Measurements from ENCODE around the gene ABCF2. TPM values are rescaled to one million over a fixed set of nuclear protein-coding genes. Genes with fewer than 3 reads are reported as not detected.

The ABCF2 gene
- polyA plus RNA-seq, 3 donors = 11.3 to 32.4 (median 20.1) TPM

GRCh38 chr7:151207315-151207714 is 19.7 kb downstream of the ABCF2 start:
- 45 to 65% (median 46%) methylated on average over 9 of the region's 9 CpGs for WGBS, 3 donors
- no peak overlapping the region for H3K27ac ChIP-seq (ENCODE audit: low read depth, low read length)

DNA sequence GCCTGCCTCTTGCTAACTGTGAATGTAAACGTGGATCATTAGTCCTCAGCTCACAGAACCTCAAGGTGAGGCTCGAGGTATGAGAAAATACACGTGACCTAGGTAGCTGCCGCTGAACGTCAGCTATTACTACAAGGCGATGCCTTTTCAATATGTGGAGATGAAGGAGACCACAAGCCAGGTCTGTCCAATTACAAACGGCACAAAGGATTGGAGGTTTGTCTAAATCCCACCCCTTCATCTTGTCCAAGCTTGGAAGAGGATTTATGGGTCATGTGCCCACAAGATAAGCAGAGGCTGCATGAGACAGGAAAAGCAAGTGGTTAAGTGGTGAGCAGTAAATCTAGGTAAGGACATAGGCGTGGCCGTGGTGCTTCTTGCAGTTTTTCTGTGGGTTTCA is 20.1 kb downstream of the ABCF2 start:
- WGBS, 3 donors = 35 to 64% (median 36%) methylated on average over 9 of the region's 9 CpGs
- no peak overlapping the region for H3K27ac ChIP-seq (ENCODE audit: low read depth, low read length)

DNA sequence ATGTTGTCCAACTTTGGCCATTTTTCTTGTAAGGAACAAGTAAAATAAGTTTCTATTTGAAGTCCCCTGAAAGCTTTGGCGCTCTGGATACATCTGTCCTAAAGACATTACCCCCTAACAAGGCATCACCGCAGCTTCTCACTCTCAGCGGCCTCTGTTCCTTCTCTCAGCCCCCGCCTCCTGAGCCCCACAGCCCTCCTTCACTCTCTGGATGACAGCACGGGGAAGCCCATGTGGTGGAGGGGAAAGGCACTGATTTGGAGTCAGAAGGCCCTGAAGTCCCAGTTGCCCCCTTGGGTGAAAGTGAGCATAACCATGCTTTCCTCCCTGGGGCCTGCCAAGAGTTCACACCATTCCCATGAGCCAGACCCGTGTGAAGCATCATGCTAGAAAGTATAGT is 21.3 kb downstream of the ABCF2 start:
- H3K27ac ChIP-seq (ENCODE audit: low read depth, low read length) = no peak overlapping the region
- WGBS, 3 donors = 57 to 69% (median 69%) methylated on average over 6 of the region's 6 CpGs

GRCh38 chr7:151204383-151205032 is 22.5 kb downstream of the ABCF2 start:
- WGBS, 3 donors = 55 to 68% (median 64%) methylated on average over 46 to 48 of the region's 48 CpGs
- H3K27ac ChIP-seq (ENCODE audit: low read depth, low read length) = no peak overlapping the region

DNA sequence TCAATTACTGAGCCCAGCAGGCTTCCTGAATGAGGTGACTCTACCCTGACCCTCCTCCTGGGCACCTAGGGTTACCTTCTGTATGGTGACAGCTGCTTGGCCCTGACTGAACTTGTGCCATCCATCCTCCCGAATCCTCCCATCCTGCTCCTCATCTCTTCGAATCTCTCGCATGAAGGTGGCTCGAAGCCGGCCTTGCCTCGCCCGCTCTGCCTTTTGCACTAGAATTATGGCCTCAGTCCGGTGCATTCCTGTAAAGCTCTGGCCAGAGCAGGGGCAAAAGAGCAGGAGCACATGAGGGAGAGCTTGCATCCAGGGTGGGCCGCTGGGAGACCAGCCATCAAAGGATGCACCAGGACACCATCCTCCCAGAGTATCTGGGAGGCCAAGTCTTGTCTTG is 24.2 kb downstream of the ABCF2 start:
- no peak overlapping the region for H3K27ac ChIP-seq (ENCODE audit: low read depth, low read length)
- WGBS, 3 donors = 93 to 95% (median 94%) methylated on average over 9 of the region's 9 CpGs

- 63 to 95% (median 92%) methylated on average over 4 of the region's 4 CpGs for WGBS, 3 donors
- H3K27ac ChIP-seq (ENCODE audit: low read depth, low read length) = no peak overlapping the region
These were observed 25.3 kb downstream of the ABCF2 start for GRCh38 chr7:151201751-151202150.

DNA sequence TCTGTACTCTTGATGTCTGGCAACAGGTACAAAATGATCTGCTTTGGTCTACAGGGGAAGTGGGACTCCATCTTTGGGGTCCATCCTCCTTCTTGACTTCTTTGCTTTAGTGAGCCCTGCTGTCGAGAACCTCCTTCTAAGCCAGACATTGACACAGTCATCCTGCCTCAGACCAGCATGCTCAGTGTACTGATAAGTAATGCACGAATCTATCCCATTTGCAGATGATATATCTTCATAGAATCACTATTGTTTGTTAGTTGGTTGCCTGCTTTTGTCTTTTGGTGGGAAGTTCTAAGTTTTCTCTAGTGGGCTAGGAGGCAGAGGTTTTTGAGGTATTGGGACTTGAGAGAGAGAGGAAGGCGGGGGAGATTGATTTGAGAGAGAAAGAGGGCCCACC is 25.7 kb downstream of the ABCF2 start:
- 69 to 86% (median 86%) methylated on average over 3 of the region's 3 CpGs for WGBS, 3 donors
- H3K27ac ChIP-seq (ENCODE audit: low read depth, low read length) = no peak overlapping the region

DNA sequence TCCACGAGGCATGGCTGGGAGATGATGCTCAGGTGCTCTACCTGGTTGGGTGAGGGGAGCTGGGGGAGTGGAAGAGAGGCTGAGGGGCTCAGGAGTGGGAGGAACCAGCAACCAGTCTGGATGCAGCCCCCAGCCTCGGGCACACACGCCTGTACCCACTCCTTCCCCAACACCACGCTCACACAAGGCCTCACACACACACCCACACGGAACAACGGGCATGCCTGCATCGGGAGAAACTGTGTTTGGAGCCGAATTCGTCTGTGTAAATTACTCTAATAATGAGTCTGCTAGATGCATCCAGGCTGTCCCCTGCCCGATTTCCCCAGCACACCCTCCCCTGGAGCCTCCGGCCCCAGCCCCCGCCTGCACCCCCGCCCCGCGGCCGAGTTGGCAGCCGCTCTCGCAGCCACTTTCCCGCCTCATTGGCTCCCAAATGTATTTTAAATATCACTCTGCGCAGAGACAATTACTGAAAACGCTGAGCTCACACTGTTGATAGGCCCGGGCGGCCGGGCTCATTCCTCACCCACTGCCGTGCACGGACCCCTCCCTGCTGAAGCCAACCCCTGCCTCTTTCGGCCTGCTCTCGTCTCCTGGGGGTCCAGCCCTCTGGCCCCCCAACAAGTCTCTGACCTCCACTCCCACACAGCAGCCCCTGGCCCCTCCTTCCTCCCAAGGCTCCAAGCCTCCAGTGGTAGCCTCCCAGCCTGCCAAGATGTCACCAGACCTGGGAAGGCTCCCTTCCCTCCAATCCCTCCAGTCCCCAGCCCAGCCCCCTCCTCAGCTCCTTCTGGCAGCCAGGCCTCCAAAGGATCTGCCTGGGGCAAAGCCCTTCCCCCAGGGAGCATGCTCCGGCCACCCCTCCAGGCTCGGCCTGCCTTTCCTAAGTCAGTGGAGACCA is 27.8 kb downstream of the ABCF2 start:
- WGBS, 3 donors = 46 to 57% (median 49%) methylated on average over 30 of the region's 30 CpGs
- no peak overlapping the region for H3K27ac ChIP-seq (ENCODE audit: low read depth, low read length)

DNA sequence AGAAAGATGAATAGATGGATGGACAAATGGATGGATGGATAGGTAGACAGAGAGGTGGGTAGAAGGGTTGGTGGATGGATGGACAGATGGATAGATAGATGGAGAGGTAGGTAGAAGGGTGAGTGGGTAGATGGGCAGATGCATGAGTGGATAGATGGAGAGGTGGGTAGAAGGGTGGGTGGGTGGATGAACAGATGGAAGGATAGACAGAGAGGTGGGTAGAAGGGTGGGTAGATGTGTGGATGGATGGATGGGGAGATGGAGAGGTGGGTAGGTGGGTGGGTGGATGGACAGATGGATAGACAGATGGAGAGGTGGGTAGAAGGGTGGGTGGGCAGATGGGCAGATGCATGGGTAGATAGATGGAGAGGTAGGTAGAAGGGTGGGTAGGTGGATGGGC is 29.1 kb downstream of the ABCF2 start:
- H3K27ac ChIP-seq (ENCODE audit: low read depth, low read length) = no peak overlapping the region

GRCh38 chr7:151195616-151196450 is 31.2 kb downstream of the ABCF2 start:
- no peak overlapping the region for H3K27ac ChIP-seq (ENCODE audit: low read depth, low read length)
- WGBS, 3 donors = 52 to 54% (median 52%) methylated on average over 19 of the region's 19 CpGs

DNA sequence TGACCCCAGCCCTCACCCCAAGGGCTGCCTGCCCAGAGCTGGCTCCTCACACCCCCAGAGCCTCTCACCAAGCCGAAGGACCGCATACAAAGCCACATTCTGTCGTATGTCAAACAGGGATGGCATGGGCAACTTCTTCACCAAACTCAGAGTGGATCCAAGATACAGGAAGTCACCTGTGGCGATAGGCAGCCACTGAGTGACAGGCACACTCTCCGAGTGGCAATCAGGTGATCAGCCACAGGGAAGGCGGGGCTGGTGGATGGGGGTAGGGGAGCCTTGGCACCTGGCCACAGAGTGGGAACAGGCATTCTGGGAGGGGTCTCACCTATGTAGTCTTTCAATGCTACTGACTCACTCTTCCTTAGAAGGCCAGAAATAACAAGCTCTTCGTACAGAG is 32.8 kb downstream of the ABCF2 start:
- 70 to 75% (median 74%) methylated on average over 7 of the region's 7 CpGs for WGBS, 3 donors
- no peak overlapping the region for H3K27ac ChIP-seq (ENCODE audit: low read depth, low read length)

GRCh38 chr7:151193203-151193978 is 33.6 kb downstream of the ABCF2 start:
- WGBS, 3 donors = 92 to 93% (median 93%) methylated on average over 14 of the region's 14 CpGs
- no peak overlapping the region for H3K27ac ChIP-seq (ENCODE audit: low read depth, low read length)

GRCh38 chr7:151192002-151192539 is 34.9 kb downstream of the ABCF2 start:
- 93 to 96% (median 95%) methylated on average over 23 of the region's 23 CpGs for WGBS, 3 donors

GRCh38 chr7:151191544-151191943 is 35.5 kb downstream of the ABCF2 start:
- no peak overlapping the region for H3K27ac ChIP-seq (ENCODE audit: low read depth, low read length)
- 78 to 83% (median 81%) methylated on average over 12 of the region's 12 CpGs for WGBS, 3 donors

More at GRCh38 chr7:151192002-151192539, 34.9 kb downstream of the ABCF2 start:
- no peak overlapping the region for H3K27ac ChIP-seq (ENCODE audit: low read depth, low read length)

DNA sequence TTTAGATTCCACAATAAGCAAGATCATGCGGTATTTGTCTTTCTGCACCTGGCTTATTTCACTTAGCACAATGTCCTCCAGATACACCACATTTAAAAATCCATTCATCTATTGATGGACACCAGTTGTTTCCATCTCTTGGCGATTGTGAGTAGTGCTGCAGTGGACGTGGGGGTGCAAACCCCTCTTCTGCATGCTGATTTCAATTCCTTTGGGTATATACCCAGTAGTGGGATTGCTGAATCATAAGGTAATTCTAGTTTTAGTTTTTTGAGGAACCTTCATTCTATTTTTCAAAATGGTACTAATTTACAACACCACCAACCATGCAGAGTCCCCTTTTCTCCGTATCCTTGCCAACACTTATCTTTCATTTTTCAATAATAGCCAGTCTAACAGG is 38.0 kb downstream of the ABCF2 start:
- WGBS, 3 donors = 50 to 86% (median 81%) methylated on average over 4 of the region's 4 CpGs
- H3K27ac ChIP-seq (ENCODE audit: low read depth, low read length) = no peak overlapping the region

GRCh38 chr7:151188252-151188542 is 38.8 kb downstream of the ABCF2 start:
- no peak overlapping the region for H3K27ac ChIP-seq (ENCODE audit: low read depth, low read length)
- WGBS, 3 donors = 56 to 69% (median 61%) methylated on average over 5 of the region's 5 CpGs

DNA sequence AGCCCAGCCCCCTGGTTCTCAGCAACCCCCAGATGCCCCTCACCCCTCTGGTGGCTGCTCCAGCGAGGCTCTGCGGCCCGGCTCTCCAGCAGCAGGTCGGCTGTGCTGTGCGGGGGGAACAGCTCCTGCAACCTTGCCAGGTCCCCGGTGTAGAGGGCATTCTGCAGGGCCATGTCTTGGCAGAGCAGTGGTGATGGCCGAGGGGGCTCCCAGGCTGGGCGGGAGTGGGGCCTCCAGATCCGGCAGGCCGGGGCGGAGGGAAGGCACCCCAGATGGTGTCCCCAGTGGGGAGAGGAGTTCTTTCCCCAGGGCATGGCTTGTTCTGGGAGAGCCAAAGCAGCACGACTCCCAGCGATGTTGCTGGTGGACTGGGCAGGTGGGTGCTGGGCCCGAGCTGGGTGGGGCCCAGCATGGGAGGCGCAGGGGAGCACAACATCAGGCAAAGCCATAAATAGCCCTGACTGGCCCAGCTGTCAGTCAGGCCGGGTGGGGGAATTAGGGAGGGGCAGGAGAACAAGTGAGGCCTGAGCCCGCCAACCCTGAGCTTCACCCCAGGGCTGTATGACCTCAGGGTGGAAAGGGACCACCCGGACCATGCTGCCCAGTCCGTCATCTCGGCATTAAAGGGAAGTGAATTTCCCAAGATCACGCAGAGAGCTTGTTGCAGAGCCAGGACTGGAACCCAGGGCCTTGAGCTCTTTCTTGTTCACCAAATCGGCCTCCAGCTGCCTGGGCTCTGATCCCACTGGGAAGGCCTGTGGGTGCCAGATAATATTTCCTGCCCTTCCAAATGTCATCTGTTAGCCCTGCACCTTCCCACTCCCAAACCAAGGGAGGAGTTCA is 39.4 kb downstream of the ABCF2 start:
- WGBS, 3 donors = 85 to 89% (median 86%) methylated on average over 22 of the region's 22 CpGs
- H3K27ac ChIP-seq (ENCODE audit: low read depth, low read length) = no peak overlapping the region
